HEK293 (cell line): ENCODE results near the gene NRF1.

ENCODE experiments used
- CTCF ChIP-seq: fragments of 450-650 bp; formaldehyde crosslinking; IDR thresholded peaks from 2 replicates; pipeline ENCODE4 v1.5.1; 2016; ENCODE audit warnings: missing biosample characterization, missing genetic modification characterization
- ZNF449 ChIP-seq: fragments of 450-650 bp; formaldehyde crosslinking; IDR thresholded peaks from 2 replicates; pipeline ENCODE4 v1.5.1; 2017; ENCODE audit warnings: missing biosample characterization, mild to moderate bottlenecking, missing genetic modification characterization, moderate library complexity
- ZNF561 ChIP-seq: fragments of 450-650 bp; IDR thresholded peaks from 2 replicates; pipeline ENCODE4 v1.5.1; 2018; ENCODE audit warnings: missing biosample characterization, missing genetic modification characterization, borderline replicate concordance

- no peak for TF ChIP-seq CTCF
- TF ChIP-seq ZNF449, result no peak
- no peak for TF ChIP-seq ZNF561 (tag by site-specific recombination)
Observed at GRCh38 chr7:129655811-129656210, 44.3 kb downstream of the NRF1 start.
